Activated naive CD8-positive, alpha-beta T cell treated with anti-CD3 and anti-CD28 coated beads for 36 hours (primary cell): ENCODE measurements around the gene NBR1. TPM values are rescaled to one million over a fixed set of nuclear protein-coding genes. Genes with fewer than 3 reads are reported as not detected.
"Not testable (repeated sequence)": the region's sequence is repeated elsewhere in the genome, so short reads cannot be mapped to it uniquely, and the experiment has no call there.

Source experiments
- DNase-seq: peaks from one replicate; pipeline ENCODE4 v3.0.0; 2021
- H3K27ac Mint-ChIP-seq: one replicate; pipeline ENCODE4 v1.8.0; 2022; ENCODE audit warnings: mild to moderate bottlenecking, moderate library complexity, mixed read lengths
- H3K27me3 Mint-ChIP-seq: one replicate; pipeline ENCODE4 v1.8.0; 2022; ENCODE audit warnings: mild to moderate bottlenecking, mixed read lengths
- H3K36me3 Mint-ChIP-seq: one replicate; pipeline ENCODE4 v1.8.0; 2021; ENCODE audit warnings: mild to moderate bottlenecking, mixed read lengths
- H3K4me1 Mint-ChIP-seq: one replicate; pipeline ENCODE4 v1.8.0; 2021; ENCODE audit warnings: mixed read lengths
- H3K4me3 Mint-ChIP-seq: one replicate; pipeline ENCODE4 v1.8.0; 2022; ENCODE audit warnings: mild to moderate bottlenecking, moderate library complexity, mixed read lengths
- H3K9me3 Mint-ChIP-seq: one replicate; pipeline ENCODE4 v1.8.0; 2022; ENCODE audit warnings: mixed read lengths
- total RNA-seq, 2 experiments: library from RNA; stranded (reverse); gene quantifications; one replicate each; pipeline ENCODE4 v1.2.3, GENCODE V29; 2021

The NBR1 gene
- total RNA-seq, 2 experiments from 2014 or later: 36.7 to 36.9 TPM

DNA sequence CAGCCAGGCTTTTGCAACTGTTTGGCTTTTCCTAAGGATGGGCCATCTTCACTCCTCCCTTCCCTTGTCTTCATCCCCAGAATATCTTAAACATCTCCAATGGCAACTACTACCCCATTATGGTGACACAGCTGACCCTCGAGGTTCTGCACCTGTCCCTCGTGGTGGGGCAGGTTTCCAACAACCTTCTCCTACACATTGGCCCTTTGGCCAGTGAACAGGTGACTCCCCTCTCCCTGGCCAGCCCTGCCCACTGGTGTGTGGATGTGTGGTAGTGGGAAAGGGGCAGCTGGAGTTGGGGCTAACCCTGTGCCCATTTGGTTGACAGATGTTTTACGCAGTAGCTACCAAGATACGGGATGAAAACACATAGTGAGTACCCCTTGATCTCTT, 45.4 kb downstream of the NBR1 start:
- peaks cover 51% of the 10 kb centered on the region for H3K4me1 Mint-ChIP-seq
- peak overlapping the region; percentile 48 for H3K27ac Mint-ChIP-seq
- no peaks in the 10 kb centered on the region for H3K27me3 Mint-ChIP-seq
- no peaks in the 10 kb centered on the region for H3K9me3 Mint-ChIP-seq
- H3K4me3 Mint-ChIP-seq: no peak overlapping the region
- H3K36me3 Mint-ChIP-seq: peaks cover 33% of the 10 kb centered on the region
- no peak for DNase-seq

DNA sequence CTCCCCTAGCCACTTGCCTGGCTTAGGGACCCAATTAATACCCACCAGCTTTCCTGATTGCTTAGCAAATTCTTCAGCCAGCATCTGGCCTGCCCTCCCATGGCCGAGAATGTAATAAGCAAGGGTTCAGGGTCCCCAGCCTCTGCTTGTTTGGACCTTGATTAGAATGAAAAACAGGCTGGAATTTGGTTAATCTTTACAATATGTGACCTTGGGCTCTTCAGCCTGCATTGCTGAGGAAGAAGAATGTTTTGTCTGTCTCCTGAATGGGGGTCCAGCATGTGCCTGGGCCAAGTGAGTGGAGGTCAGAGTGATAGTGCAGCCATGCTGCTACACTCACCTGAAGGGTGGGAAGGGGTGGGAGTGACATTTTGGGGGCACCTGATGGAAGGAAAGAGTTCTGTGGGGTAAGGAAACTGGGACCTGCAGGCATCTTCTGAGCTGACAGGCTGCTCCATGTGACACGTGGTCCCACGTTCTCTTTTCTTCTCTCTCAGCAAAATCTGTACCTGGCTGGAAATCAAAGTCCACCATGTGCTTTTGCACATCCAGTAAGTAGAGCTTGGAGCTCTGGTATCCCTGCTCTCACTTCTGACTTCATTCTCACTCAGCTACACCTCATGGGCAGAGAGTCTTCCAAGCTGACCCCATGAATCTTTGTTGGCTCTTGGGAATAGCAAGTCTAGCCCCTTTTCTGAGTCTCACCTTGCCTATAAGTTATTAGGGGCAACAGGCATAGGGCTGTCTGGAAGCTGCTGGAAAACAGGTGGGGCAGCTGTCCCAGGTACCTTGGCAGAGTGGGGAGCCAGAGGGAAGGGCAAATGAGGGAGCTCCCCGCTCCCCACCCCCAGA, 46.0 kb downstream of the NBR1 start:
- Mint-ChIP-seq H3K4me1 (peaks cover 54% of the 10 kb centered on the region), H3K9me3 (no peaks in the 10 kb centered on the region), H3K27me3 (no peaks in the 10 kb centered on the region), H3K27ac (peak overlapping the region; percentile 87), H3K36me3 (peaks cover 35% of the 10 kb centered on the region), H3K4me3 (no peak overlapping the region)
- DNase-seq: no peak

DNA sequence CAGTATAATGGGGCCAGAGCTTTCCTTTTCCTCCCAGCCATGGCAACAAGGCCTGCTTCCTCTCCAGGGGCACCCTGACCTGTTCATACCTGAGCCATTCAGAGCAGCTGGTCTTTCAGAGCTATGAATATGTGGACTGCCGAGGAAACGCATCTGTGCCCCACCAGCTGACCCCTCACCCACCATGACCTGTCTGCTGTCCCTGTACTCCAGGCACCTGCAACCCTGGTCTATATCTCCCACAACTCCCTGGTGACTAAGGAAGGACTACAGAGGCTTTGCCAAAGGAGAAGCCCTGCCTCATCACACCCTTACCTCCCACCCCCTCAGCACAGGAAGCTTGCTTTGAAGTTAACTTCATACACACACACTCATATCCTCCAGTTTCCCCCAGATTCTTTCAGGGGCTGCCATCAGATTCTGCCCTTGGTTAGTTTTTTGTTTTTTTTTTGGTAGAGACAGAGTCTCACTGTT, 46.6 kb downstream of the NBR1 start:
- Mint-ChIP-seq H3K27me3 (no peaks in the 10 kb centered on the region), H3K4me3 (peak overlapping the region; percentile 30), H3K36me3 (peaks cover 32% of the 10 kb centered on the region), H3K9me3 (no peaks in the 10 kb centered on the region), H3K4me1 (peaks cover 48% of the 10 kb centered on the region), H3K27ac (peak overlapping the region; percentile 87)
- DNase-seq: peak; percentile 36

DNA sequence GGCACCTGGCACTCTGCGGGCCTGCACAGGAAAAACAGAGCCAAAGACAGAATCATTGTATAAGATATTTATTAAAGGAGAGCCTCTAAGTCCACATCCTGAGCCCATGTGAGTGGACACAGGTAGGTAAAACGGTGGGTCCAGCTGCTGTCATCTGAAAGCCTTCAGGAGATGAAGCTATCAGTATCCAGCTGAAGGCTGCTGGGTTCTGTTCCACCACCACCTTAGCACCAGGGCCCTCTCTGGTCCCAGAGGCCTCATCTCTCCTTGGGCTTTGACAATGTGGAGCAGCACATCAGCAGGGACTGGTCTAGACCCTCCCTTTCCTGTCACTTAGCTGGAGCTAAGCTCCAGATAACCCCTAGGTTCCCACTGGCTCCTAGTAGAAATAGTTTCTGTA, 48.0 kb downstream of the NBR1 start:
- Mint-ChIP-seq H3K36me3 (peaks cover 23% of the 10 kb centered on the region), H3K4me3 (no peak overlapping the region), H3K27ac (peak overlapping the region; percentile 34), H3K4me1 (peaks cover 35% of the 10 kb centered on the region), H3K27me3 (no peaks in the 10 kb centered on the region), H3K9me3 (no peaks in the 10 kb centered on the region)
- no peak for DNase-seq

DNA sequence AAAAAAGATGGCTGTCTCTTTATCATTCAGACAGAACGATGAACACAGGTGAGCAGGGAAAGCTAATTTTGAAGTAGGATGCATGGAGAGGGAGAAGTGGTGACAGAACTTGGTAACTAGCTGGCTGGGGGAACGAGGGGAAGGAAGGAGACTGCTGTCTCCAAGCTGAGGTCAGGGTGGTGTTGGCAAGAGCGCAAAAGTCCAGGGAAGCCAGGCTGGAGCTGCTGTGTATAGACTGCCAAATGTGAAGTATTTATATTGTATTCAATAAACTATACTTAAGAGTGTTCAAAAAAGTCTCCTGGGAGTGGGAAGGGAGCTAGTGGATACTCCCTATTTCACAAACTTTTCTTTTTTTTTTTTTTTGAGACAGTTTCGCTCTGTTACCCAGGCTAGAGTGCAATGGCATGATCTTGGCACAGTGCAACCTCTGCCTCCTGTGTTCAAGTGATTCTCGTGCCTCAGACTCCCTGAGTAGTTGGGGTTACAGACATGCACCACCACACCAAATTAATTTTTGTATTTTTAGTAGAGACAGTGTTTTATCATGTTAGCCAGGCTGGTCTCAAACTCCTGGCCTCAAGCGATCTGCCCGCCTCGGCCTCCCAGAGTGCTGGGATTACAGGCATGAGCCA, 48.8 kb downstream of the NBR1 start:
- Mint-ChIP-seq H3K27me3 (no peaks in the 10 kb centered on the region), H3K4me3 (no peak overlapping the region), H3K27ac (no peak overlapping the region), H3K4me1 (peaks cover 35% of the 10 kb centered on the region), H3K9me3 (no peaks in the 10 kb centered on the region), H3K36me3 (peaks cover 28% of the 10 kb centered on the region)
- DNase-seq: no peak

DNA sequence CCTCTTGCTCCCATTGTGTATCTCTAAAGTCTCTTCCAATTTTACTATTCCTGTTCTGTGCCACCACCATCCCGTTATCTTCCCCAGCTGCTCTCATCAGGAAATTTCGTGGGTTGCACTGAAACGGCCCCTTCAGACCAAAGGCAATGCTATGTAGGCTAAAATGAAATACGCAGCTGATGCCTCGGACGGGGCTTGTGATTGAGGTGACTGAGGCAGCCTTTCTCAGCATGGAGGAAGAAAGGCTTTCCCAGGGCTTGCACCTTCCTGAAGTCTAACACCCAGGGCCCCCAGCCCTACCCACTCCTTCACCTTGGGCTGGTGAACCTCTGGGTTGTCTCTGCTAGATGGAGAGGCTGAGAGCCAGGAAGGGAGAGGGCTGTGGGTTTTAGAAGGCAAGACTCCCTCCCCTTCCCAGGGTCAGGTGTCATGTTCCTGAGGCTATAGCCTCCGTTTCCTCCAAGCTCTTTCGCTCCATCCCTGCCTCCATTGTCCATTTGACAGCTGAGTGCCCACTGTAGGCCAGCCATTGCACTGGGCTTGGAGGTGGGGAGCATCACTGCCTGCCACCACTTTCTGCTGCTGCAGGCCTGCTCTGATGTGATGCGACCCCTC, 49.6 kb downstream of the NBR1 start:
- Mint-ChIP-seq H3K27me3 (no peaks in the 10 kb centered on the region), H3K36me3 (peaks cover 24% of the 10 kb centered on the region), H3K9me3 (no peaks in the 10 kb centered on the region), H3K27ac (no peak overlapping the region), H3K4me1 (peaks cover 32% of the 10 kb centered on the region), H3K4me3 (no peak overlapping the region)
- no peak for DNase-seq

DNA sequence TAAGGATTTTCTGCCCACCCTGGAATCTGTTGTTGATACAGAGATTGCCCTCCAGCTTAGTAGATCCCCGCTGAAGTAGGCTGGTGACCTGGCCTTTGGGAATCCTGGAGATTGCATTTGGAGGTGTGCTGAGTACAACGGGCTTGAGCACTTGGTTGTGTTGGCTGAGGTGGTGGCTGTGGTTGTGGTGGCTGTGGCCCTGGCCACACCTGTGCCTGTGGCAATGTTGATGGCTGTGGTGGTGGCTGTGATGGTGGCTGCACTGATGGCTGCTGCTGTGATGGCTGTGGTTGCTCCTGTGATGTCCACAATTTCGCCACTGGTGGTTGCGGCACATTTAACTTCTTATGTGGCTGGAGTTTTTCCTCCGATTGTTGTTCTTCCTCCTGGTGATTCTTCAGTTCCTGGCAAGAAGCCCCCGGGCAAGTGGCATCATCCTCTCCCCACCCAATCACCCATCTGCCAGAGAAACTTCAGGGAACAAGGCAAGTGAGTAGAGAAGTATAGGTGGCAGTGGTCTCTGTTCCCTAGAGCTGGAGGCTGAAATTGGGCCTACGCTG, 53.2 kb downstream of the NBR1 start:
- Mint-ChIP-seq H3K36me3 (peaks cover 8% of the 10 kb centered on the region), H3K4me1 (peaks cover 9% of the 10 kb centered on the region), H3K4me3 (no peak overlapping the region), H3K9me3 (no peaks in the 10 kb centered on the region), H3K27ac (no peak overlapping the region), H3K27me3 (no peaks in the 10 kb centered on the region)
- no peak for DNase-seq

DNA sequence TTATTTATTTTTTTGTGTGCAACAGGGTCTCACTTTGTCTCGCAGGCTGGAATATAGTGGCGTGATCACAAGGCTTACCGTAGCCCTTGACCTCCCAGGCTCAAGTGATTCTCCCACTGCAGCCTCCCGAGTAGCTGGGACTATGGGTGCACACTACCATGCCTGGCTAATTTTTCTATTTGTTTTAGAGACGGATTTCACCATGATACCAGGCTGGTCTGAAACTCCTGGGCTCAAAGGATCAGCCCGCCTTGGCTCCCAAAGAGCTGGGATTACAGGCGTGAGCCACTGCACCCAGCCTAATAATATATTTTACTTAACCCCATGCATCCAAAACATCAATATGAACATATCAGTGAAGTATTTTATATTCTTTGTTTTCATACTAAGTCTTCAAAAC, 55.4 kb downstream of the NBR1 start:
- peaks cover 3% of the 10 kb centered on the region for H3K4me1 Mint-ChIP-seq
- peaks cover 6% of the 10 kb centered on the region for H3K36me3 Mint-ChIP-seq
- no peak overlapping the region for H3K27ac Mint-ChIP-seq
- H3K27me3 Mint-ChIP-seq: no peaks in the 10 kb centered on the region
- no peaks in the 10 kb centered on the region for H3K9me3 Mint-ChIP-seq
- no peak overlapping the region for H3K4me3 Mint-ChIP-seq
- no peak for DNase-seq

DNA sequence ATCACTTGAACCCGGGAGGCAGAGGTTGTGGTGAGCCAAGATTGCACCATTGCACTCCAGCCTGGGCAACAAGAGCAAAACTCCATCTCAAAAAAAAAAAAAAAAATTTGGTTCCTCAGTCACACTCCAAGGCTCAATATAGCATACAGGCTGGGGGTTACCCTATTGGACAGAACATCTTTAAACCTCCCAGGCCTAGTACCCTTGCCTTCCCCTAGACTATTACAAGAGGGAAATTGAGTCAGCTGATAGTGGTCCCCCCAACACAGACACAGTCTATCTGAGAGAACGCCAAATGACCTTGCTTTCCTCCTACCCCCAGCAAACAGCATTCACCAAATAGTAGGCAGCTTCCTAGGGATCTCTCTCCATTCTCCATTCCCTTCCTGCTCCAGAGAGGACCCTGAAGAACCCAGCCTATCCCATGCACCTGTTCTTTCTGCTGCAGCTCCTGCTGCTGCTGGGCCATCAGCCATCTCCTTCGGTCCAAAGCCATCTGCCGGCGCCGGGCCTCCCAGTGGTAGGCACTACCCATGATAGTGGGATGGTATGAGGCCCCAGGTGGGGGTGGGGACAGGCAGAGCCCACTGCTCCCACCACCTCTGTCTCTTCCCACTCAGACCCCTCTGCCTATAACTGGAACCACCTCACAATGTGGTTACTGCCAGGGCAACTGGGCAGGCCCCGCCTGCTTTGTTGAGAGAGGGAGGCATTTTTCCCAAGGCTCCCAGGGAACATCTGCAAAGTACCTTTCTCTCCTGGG, 57.2 kb downstream of the NBR1 start, which contains the start of gene CCDC200:
Gene CCDC200 (minus strand): TSS at position 604 of the 763 bp plus-strand sequence. CDS start 69 bp downstream, at position 535.
- H3K4me1 Mint-ChIP-seq, DNase-seq, H3K9me3 Mint-ChIP-seq, H3K36me3 Mint-ChIP-seq, H3K27me3 Mint-ChIP-seq, H3K4me3 Mint-ChIP-seq, H3K27ac Mint-ChIP-seq: not testable (repeated sequence)

DNA sequence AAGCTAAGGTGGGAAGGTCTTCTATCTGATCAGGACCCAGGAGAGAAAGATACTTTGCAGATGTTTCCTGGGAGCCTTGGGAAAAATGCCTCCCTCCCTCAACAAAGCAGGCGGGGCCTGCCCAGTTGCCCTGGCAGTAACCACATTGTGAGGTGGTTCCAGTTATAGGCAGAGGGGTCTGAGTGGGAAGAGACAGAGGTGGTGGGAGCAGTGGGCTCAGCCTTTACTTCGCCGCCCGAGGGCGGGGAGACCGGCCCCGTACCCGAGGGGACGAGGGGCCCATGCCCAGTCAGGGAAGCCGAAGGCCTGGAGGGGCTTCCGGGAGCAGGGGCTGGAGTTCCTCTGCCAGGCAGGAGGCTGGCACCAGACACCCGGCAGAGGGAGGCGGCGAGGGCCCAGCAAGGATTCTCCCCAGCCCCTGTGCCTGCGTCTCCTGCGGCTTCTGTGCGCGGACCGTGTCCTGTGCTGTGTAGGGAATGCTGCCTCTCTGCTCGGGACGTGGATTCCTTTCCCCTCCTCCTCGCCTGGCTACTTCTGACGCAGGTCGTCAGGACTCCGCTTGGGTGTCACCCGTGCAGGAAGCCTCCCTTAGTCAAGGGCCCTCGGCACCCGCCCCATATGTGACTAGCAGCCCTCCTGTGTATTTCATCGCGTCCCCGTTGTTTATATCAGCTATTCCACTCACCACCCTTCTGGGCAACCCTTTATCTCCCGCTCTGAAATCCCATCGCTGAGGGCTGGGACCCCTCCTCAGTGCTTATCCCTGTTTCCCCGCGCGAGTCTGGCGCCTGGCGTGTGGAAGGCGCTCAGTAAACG, 60.4 kb downstream of the NBR1 start:
- DNase-seq, H3K4me1 Mint-ChIP-seq: not testable (repeated sequence)

DNA sequence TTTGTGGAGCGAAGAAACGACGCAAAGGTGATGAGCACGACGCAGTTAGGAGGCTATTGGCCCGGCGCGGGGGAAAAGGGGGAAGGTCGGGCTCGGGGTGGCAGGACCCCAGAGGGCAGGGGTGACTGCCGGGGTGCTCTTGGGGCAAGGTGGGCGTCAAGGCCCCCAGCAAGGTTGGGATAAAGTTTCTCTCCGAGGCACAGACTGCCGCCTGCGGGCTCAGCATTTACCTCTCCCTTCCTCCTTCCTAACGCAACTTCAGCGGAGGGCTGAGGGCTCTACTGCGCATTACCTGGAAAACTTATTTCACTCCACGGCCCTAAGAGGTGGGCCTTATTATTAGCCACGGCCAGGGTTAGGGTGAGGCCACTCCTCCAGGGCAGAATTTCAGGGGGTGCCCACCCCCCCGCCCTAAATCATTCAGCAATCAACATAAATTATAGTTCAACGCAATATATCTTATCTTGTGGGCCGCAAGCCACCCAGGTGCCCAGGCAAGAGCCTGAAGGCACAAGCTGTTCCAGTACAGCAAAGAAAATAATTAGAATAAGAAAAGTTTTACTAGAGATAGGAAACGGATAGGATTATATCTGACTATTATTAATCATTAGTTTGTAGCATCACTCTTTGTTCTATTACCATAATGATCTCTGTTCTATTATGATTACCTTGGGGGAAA, 61.1 kb downstream of the NBR1 start:
- not testable (repeated sequence) for H3K27me3 Mint-ChIP-seq, H3K36me3 Mint-ChIP-seq, H3K9me3 Mint-ChIP-seq, H3K27ac Mint-ChIP-seq, H3K4me1 Mint-ChIP-seq, H3K4me3 Mint-ChIP-seq
- DNase-seq: peak; percentile 24

More for the DNA sequence above, 60.4 kb downstream of the NBR1 start:
- H3K36me3 Mint-ChIP-seq, H3K4me3 Mint-ChIP-seq, H3K27ac Mint-ChIP-seq, H3K27me3 Mint-ChIP-seq, H3K9me3 Mint-ChIP-seq: not testable (repeated sequence)

DNA sequence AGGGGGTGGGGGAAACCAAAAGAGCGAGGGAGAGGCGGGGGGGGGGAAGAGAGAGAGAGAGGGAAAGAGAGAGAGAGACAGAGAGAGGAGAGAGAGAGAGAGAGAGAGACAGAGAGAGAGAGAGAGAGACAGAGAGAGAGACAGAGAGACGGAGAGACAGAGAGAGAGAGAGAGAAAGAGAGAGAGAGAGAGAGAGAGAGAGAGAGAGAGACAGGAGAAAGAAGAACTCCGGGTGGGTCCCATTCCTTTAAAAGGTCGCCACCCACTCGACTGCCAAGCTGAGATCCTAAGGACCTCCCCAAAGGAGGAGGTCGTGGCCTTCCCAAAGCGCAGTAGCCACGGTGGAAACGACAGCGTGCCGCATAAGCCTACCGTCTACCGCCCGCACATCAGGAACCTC, 62.2 kb downstream of the NBR1 start:
- H3K9me3 Mint-ChIP-seq, H3K4me3 Mint-ChIP-seq, H3K36me3 Mint-ChIP-seq, H3K27ac Mint-ChIP-seq, H3K27me3 Mint-ChIP-seq, H3K4me1 Mint-ChIP-seq, DNase-seq: not testable (repeated sequence)

DNA sequence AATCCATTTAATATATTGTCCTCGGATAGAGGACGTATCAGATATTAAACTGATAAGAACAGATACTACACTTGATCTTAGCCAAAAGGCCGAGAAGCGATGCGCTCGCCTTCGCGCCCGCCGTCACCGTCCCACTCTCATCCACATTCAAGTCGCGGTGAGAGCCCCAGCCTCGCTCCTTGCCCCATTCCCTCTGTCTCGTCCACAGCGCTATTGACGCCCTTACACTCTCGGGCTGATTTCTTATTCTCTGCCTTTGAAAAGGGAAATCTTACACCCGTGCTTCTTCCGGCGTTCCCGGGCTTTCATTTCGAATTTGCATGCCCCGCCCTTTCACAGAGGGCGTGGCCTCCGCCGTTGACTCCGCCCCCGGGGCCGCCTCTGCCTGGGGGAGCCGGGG, 62.9 kb downstream of the NBR1 start, which contains the start of gene RNU2-1:
Gene RNU2-1 (minus strand): TSS at position 101 of the 400 bp plus-strand sequence.
- H3K9me3 Mint-ChIP-seq, H3K27me3 Mint-ChIP-seq, H3K27ac Mint-ChIP-seq, H3K4me1 Mint-ChIP-seq, H3K4me3 Mint-ChIP-seq, H3K36me3 Mint-ChIP-seq, DNase-seq: not testable (repeated sequence)
